ENCODE results near the gene LINGO1. TPM values are rescaled to one million over a fixed set of nuclear protein-coding genes. Genes with fewer than 3 reads are reported as not detected.

Gene LINGO1
- polyA plus RNA-seq, 1 of the 3 experiments (the other 2 are of a cell fraction), result 0.56 TPM

DNA sequence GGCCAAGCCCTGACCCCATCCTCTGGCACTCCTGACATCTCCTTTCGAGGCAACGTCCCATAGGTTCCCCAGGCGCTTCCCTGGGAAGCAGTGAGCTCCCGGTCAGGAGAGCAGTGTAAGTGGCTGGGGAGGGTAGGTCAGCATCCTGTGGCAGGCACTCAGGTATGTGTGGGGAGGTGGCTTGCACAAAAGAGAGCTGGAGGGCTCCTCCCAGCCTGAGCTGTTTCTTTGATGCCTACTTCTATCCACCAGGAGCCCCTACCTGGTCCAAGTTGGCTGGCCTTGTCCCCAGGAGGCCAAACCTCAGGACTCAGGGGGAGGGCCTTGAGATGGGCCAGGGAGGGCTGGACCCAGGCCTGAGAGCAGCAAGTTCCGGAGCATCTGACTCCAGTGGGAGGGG lies 31.7 kb upstream of the LINGO1 start:
- no peak overlapping the region for H3K4me3 ChIP-seq (ENCODE audit: low read depth in 2 of 2, low read length in 1 of 2)
- TF ChIP-seq RXRA (IDR thresholded peaks at IDR 0.05; ENCODE audit: borderline replicate concordance, low read depth) (no peak), FOXM1 (IDR thresholded peaks at IDR 0.05; ENCODE audit: low read depth) (no peak), EP300 (IDR thresholded peaks at IDR 0.05; ENCODE audit: borderline replicate concordance in 1 of 2, low read depth in 1 of 2, low read length in 1 of 2) (no peak), NRF1 (IDR thresholded peaks at IDR 0.05; ENCODE audit: low read depth, low read length) (no peak)
- TF ChIP-seq, protein P1, sequence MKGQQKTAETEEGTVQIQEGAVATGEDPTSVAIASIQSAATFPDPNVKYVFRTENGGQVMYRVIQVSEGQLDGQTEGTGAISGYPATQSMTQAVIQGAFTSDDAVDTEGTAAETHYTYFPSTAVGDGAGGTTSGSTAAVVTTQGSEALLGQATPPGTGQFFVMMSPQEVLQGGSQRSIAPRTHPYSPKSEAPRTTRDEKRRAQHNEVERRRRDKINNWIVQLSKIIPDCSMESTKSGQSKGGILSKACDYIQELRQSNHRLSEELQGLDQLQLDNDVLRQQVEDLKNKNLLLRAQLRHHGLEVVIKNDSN (IDR thresholded peaks at IDR 0.05; ENCODE audit: borderline replicate concordance, low read depth), result no peak
- no peaks in the 10 kb centered on the region for H3K79me2 ChIP-seq (ENCODE audit: insufficient read depth)
- H3K27ac ChIP-seq (ENCODE audit: low read depth in 2 of 2, low read length in 1 of 2), result no peak overlapping the region
- no peak overlapping the region for H3K4me2 ChIP-seq
- no peaks in the 10 kb centered on the region for H3F3A ChIP-seq (replicated peaks; ENCODE audit: insufficient read depth)
- no peak for DNase-seq
- peaks cover 0 to 8% of the 10 kb centered on the region in 2 experiments; a peak in 1 of 4 replicates for H3K4me1 ChIP-seq (ENCODE audit: control insufficient read depth in 1 of 2, insufficient read depth in 2 of 2, low read depth in 1 of 2, low read length in 1 of 2)
- ChIA-PET CTCF (interaction anchor here (0.6 to 15.9 kb wide), 11 partner anchors 8 to 206 kb away, joined by 3 to 230 read pairs (median 4); no protein-coding TSS in a partner anchor), POLR2A (interaction anchor here (0.6 to 1.3 kb wide), 3 partner anchors 22 to 211 kb away, joined by 3 to 4 read pairs (median 3); no protein-coding TSS in a partner anchor)
- H3K9me3 ChIP-seq, result no peaks in the 10 kb centered on the region
- H3K36me3 ChIP-seq (replicated peaks in 1 of 2; ENCODE audit: control insufficient read depth in 1 of 2, insufficient read depth in 2 of 2, low read length in 1 of 2), result no peaks in the 10 kb centered on the region
- no peaks in the 10 kb centered on the region for H3K9me2 ChIP-seq
- H3K9ac ChIP-seq, result no peak overlapping the region
- 73% methylated on average over 4 of the region's 5 CpGs for WGBS (ENCODE audit: low lambda C conversion rate)
- H2AFZ ChIP-seq (ENCODE audit: low read depth), result no peak overlapping the region
- no peaks in the 10 kb centered on the region for H4K20me1 ChIP-seq (ENCODE audit: insufficient read depth)
- peaks cover 23% of the 10 kb centered on the region; the same call in 1 of the 2 replicates for H3K27me3 ChIP-seq (ENCODE audit: insufficient read depth)

DNA sequence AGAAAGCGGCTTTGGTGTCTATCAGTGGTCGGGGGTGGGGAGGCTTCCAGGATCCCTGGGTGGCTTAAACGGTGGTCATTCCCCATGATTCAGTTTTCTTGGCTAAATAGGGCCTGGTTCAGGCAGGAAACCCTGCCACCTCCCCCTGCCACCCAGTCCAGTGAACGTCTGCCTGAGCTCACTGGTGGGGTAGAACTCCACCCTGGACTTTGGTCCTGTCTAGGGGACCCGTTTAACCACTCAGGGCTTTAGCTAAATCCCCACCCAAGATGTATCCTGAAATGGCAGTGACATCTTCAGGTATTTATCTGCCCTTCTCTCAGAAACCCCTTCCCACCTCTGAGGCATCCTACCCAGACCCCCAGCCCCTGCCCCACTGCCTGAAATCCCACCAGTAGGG lies 30.5 kb upstream of the LINGO1 start:
- ChIA-PET POLR2A (interaction anchor here (0.6 kb wide), 1 partner anchor 82 kb away, joined by 3 read pairs; no protein-coding TSS in a partner anchor), CTCF (interaction anchor here (1.3 to 15.9 kb wide), 6 partner anchors 8 to 212 kb away, joined by 5 to 230 read pairs (median 15); no protein-coding TSS in a partner anchor)
- Histone ChIP-seq H3K4me1 (ENCODE audit: control insufficient read depth in 1 of 2, insufficient read depth in 2 of 2, low read depth in 1 of 2, low read length in 1 of 2) (peaks cover 0 to 8% of the 10 kb centered on the region in 2 experiments; a peak in 1 of 4 replicates), H3K4me3 (ENCODE audit: low read depth in 2 of 2, low read length in 1 of 2) (no peak overlapping the region), H3K9ac (no peak overlapping the region), H3K27me3 (ENCODE audit: insufficient read depth) (peaks cover 26% of the 10 kb centered on the region; the same call in 1 of the 2 replicates), H3K9me2 (no peaks in the 10 kb centered on the region), H3F3A (replicated peaks; ENCODE audit: insufficient read depth) (no peaks in the 10 kb centered on the region), H3K27ac (ENCODE audit: low read depth in 2 of 2, low read length in 1 of 2) (no peak overlapping the region), H2AFZ (ENCODE audit: low read depth) (no peak overlapping the region), H3K36me3 (replicated peaks in 1 of 2; ENCODE audit: control insufficient read depth in 1 of 2, insufficient read depth in 2 of 2, low read length in 1 of 2) (no peaks in the 10 kb centered on the region), H3K79me2 (ENCODE audit: insufficient read depth) (no peaks in the 10 kb centered on the region), H3K9me3 (no peaks in the 10 kb centered on the region), H4K20me1 (ENCODE audit: insufficient read depth) (no peaks in the 10 kb centered on the region), H3K4me2 (no peak overlapping the region)
- TF ChIP-seq, protein P2, sequence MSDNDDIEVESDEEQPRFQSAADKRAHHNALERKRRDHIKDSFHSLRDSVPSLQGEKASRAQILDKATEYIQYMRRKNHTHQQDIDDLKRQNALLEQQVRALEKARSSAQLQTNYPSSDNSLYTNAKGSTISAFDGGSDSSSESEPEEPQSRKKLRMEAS (IDR thresholded peaks at IDR 0.05; ENCODE audit: low read depth), result no peak
- no peak for DNase-seq
- WGBS (ENCODE audit: low lambda C conversion rate), result 31% methylated on average over 5 of the region's 5 CpGs

DNA sequence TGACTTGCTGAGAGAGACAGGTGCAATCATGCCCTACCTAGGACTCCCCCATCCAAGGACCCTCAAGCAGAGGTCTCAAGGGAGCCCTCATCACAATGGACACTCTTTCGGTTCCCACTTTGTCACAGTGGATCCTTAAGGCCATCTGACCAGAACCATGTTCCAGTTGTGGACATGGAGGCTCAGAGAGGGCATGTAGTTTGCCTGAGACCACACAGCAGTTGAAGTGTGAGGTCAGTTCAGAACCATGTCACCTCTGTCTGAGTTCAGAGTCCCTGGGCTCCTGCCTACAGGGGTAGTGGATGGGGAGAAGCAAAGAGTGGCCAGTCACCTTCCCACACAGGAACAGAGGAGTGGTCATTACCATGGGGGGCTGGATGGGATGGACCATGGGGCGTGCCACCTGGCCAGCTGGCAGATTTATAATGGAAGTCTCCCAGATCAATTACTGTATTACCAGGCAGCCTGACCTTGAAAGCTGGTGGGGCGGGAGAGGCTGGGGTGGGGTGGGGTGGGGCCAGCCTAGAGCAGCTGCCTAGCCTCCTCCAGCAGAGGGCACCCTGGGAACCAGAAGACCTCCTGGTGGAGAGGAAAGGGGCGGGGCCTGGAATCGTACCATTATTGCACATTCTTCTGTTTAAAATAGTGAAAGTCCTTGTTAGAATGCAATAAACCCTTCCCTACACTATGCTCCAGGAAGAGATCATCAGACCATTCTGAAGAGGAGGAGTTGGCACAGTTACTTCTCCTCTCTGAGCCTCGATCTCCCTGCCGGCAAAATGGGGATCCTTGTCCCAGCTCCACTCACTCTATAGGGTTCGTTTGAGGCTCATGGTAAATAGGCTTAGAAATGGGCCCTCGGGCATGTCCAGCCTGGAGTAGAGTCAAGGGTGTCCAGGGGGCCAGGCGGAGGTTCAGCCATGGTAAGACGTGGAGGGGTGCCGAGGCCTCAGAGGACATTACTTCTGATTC lies 26.9 kb upstream of the LINGO1 start:
- H3K27ac ChIP-seq (ENCODE audit: low read depth in 2 of 2, low read length in 1 of 2), result no peak overlapping the region
- no peak overlapping the region for H3K9ac ChIP-seq
- ChIA-PET CTCF (interaction anchor here (0.6 to 15.9 kb wide), 17 partner anchors 8 to 472 kb away, joined by 3 to 230 read pairs (median 5); partner anchors contain the start of genes CIB2 and LINGO1), POLR2A (no interaction called here)
- peaks cover 20% of the 10 kb centered on the region; the same call in 1 of the 2 replicates for H3K27me3 ChIP-seq (ENCODE audit: insufficient read depth)
- no peak overlapping the region for H3K4me2 ChIP-seq
- no peaks in the 10 kb centered on the region for H3K36me3 ChIP-seq (replicated peaks in 1 of 2; ENCODE audit: control insufficient read depth in 1 of 2, insufficient read depth in 2 of 2, low read length in 1 of 2)
- no peak overlapping the region for H2AFZ ChIP-seq (ENCODE audit: low read depth)
- no peaks in the 10 kb centered on the region for H3K79me2 ChIP-seq (ENCODE audit: insufficient read depth)
- TF ChIP-seq FOSL2 (IDR thresholded peaks at IDR 0.05; ENCODE audit: borderline replicate concordance, low read depth) (no peak), NRF1 (IDR thresholded peaks at IDR 0.05; ENCODE audit: low read depth, low read length) (no peak), SMC3 (IDR thresholded peaks at IDR 0.05; ENCODE audit: low read depth, low read length) (peak; percentile 53; the same call in 1 of the 2 replicates), RAD21 (IDR thresholded peaks at IDR 0.05; ENCODE audit: low read length) (peak; percentile 67)
- TF ChIP-seq, protein P3, sequence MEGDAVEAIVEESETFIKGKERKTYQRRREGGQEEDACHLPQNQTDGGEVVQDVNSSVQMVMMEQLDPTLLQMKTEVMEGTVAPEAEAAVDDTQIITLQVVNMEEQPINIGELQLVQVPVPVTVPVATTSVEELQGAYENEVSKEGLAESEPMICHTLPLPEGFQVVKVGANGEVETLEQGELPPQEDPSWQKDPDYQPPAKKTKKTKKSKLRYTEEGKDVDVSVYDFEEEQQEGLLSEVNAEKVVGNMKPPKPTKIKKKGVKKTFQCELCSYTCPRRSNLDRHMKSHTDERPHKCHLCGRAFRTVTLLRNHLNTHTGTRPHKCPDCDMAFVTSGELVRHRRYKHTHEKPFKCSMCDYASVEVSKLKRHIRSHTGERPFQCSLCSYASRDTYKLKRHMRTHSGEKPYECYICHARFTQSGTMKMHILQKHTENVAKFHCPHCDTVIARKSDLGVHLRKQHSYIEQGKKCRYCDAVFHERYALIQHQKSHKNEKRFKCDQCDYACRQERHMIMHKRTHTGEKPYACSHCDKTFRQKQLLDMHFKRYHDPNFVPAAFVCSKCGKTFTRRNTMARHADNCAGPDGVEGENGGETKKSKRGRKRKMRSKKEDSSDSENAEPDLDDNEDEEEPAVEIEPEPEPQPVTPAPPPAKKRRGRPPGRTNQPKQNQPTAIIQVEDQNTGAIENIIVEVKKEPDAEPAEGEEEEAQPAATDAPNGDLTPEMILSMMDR (IDR thresholded peaks at IDR 0.05), result peak; percentile 46
- no peaks in the 10 kb centered on the region for H4K20me1 ChIP-seq (ENCODE audit: insufficient read depth)
- H3K9me3 ChIP-seq, result no peaks in the 10 kb centered on the region
- DNase-seq, result peak; percentile 91
- peaks cover 0 to 8% of the 10 kb centered on the region in 2 experiments; a peak in 1 of 4 replicates for H3K4me1 ChIP-seq (ENCODE audit: control insufficient read depth in 1 of 2, insufficient read depth in 2 of 2, low read depth in 1 of 2, low read length in 1 of 2)
- WGBS (ENCODE audit: low lambda C conversion rate), result 50% methylated on average over 11 of the region's 12 CpGs
- no peak overlapping the region for H3K4me3 ChIP-seq (ENCODE audit: low read depth in 2 of 2, low read length in 1 of 2)
- H3F3A ChIP-seq (replicated peaks; ENCODE audit: insufficient read depth), result no peaks in the 10 kb centered on the region
- H3K9me2 ChIP-seq, result no peaks in the 10 kb centered on the region

Data from SK-N-SH (cell line).